Activated naive CD4-positive, alpha-beta T cell treated with anti-CD3 and anti-CD28 coated beads, Interleukin-2, amount 50 U/mL, for 16 hours (primary cell): ENCODE measurements around the gene COG7.
A peak's percentile ranks its signal among the peaks of the same experiment; 100 is the strongest.
"Not testable (repeated sequence)": the region's sequence is repeated elsewhere in the genome, so short reads cannot be mapped to it uniquely, and the experiment has no call there.

Experiments
- DNase-seq: peaks from one replicate; pipeline ENCODE4 v3.0.0-alpha.2; 2020

The COG7 gene

GRCh38 chr16:23452572-23453337 lies at the start of gene COG7:
TSS of gene COG7 (minus strand) at chr16:23453189. CDS start at chr16:23452994, 195 bp downstream.
- peak; percentile 86 for DNase-seq

- DNase-seq: no peak
Measured at GRCh38 chr16:23502466-23502865, 49.5 kb upstream of the COG7 start.

GRCh38 chr16:23501291-23501690 lies 48.3 kb upstream of the COG7 start:
- no peak for DNase-seq

- DNase-seq: no peak
Measured at GRCh38 chr16:23500862-23501225, 47.9 kb upstream of the COG7 start.

- DNase-seq: no peak
Measured at GRCh38 chr16:23500212-23500861, 47.3 kb upstream of the COG7 start.

- no peak for DNase-seq
Measured at GRCh38 chr16:23499801-23500200, 46.8 kb upstream of the COG7 start.

- no peak for DNase-seq
Measured at GRCh38 chr16:23498863-23499262, 45.9 kb upstream of the COG7 start.

- DNase-seq: no peak
Measured at GRCh38 chr16:23497543-23497868, 44.5 kb upstream of the COG7 start.

- no peak for DNase-seq
Measured at GRCh38 chr16:23496821-23497542, 44.0 kb upstream of the COG7 start.

- no peak for DNase-seq
Measured at GRCh38 chr16:23495671-23496070, 42.7 kb upstream of the COG7 start.

- DNase-seq: no peak
Measured at GRCh38 chr16:23494188-23494587, 41.2 kb upstream of the COG7 start.

GRCh38 chr16:23491490-23492391 lies 38.8 kb upstream of the COG7 start:
- no peak for DNase-seq

- no peak for DNase-seq
Measured at GRCh38 chr16:23486480-23486879, 33.5 kb upstream of the COG7 start.

- no peak for DNase-seq
Measured at GRCh38 chr16:23485841-23486240, 32.9 kb upstream of the COG7 start.

- no peak for DNase-seq
Measured at GRCh38 chr16:23485257-23485614, 32.2 kb upstream of the COG7 start.

GRCh38 chr16:23484510-23485256 lies 31.7 kb upstream of the COG7 start:
- no peak for DNase-seq

- DNase-seq: not testable (repeated sequence)
Measured at GRCh38 chr16:23483492-23483891, 30.5 kb upstream of the COG7 start.

GRCh38 chr16:23482778-23483177 lies 29.8 kb upstream of the COG7 start:
- DNase-seq: no peak

GRCh38 chr16:23480257-23480656 lies 27.3 kb upstream of the COG7 start:
- DNase-seq: no peak

GRCh38 chr16:23479138-23479537 lies 26.1 kb upstream of the COG7 start:
- DNase-seq: no peak

GRCh38 chr16:23478566-23478965 lies 25.6 kb upstream of the COG7 start:
- DNase-seq: no peak

GRCh38 chr16:23476289-23476688 lies 23.3 kb upstream of the COG7 start:
- no peak for DNase-seq
